CD4-positive, alpha-beta T cell treated with Interleukin-17A for 4 hours (primary cell): ENCODE measurements around the gene RPS6KL1.
A peak's percentile ranks its signal among the peaks of the same experiment; 100 is the strongest.

ENCODE experiments used
- DNase-seq: peaks from one replicate; pipeline ENCODE4 v3.0.0-alpha.2; 2020; ENCODE audit warnings: mixed read lengths

Gene RPS6KL1

DNA sequence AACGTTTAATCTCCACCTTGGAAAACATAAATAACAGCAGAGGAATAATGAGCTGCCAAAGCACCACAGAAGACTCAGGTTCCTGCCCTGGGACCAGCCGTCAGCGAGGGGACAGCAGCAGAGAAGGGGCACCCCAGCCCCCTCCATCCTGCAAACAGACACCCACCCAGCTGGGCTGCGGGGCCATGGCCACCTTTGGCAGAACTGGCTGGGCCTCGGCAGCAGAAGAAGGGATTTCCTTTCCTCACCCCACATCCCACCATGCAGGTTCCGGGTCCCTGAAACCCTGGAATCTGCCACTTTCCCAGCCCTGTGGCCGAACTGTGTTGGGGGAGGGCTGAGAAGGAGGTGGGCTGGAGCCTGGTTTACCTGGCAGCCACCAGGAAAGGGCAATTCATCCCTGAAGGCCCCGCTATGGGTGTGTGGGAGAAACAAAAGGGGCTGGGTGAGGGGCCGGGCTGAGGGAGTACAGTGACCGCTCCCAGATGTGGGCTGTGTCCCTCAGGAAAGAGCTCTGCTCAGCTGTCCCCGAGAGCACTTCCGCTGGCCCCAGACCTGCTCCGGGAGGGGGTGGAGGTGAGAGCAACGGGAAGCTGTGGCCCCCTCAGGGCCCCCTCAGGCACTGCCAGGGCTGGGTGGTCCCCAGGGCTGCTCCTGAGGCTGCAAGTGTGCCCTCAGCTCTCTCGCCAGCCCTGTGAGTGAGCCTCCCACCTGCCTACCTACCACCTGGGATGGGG is 28.6 kb upstream of the RPS6KL1 start:
- no peak for DNase-seq

DNA sequence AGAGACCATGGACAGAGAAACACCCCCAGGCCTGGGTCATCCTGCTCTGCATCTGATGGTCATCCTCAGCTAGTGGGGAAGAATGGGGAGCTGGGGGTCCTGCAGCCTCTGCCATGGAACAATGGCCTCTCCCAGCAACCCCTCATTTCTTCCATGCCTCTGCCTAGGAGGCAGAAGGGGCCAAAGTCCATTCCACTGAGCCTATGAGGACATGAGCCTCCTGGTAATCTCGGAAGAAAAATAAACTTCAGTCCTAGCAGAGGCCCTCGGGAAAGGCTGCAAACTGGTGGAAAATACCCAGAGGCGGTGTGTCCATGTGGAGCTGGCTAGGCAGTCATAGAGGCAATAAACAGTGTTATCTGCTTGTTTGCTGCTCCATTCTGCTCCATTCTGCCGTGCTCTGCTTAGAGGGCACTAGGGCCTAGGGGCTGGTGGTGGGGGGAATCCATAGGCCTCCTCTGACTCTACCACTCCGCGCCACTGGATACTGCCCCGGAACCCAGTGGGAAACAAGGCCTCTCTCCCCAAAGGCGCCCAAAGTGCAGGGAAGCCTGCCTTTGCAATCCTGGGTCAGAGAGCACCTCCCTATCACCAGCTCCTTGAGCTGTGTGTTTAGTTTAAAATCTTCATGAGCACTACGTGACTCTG is 27.9 kb upstream of the RPS6KL1 start:
- no peak for DNase-seq

- no peak for DNase-seq
Observed at GRCh38 chr14:74949859-74950573, 27.0 kb upstream of the RPS6KL1 start.

DNA sequence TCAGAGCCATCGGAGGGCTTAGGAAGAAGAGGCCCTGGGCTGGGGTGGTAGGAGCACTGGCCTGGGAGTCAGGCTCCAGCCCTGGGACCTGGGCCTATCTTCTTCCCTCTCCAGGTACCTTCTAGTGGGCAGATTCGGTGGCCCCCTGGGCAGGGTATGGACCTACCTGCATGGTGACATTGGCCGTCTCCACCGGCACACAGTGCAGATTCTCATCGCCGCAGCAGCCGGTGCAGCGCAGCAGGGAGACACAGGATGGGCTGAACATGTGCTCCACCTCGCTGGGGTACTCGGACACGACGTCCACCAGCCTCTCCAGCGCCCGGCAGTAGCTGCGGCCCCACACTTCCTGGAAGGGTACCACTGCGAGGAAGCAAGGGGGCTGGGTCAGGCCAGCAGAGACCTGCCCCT is 26.1 kb upstream of the RPS6KL1 start:
- no peak for DNase-seq

DNA sequence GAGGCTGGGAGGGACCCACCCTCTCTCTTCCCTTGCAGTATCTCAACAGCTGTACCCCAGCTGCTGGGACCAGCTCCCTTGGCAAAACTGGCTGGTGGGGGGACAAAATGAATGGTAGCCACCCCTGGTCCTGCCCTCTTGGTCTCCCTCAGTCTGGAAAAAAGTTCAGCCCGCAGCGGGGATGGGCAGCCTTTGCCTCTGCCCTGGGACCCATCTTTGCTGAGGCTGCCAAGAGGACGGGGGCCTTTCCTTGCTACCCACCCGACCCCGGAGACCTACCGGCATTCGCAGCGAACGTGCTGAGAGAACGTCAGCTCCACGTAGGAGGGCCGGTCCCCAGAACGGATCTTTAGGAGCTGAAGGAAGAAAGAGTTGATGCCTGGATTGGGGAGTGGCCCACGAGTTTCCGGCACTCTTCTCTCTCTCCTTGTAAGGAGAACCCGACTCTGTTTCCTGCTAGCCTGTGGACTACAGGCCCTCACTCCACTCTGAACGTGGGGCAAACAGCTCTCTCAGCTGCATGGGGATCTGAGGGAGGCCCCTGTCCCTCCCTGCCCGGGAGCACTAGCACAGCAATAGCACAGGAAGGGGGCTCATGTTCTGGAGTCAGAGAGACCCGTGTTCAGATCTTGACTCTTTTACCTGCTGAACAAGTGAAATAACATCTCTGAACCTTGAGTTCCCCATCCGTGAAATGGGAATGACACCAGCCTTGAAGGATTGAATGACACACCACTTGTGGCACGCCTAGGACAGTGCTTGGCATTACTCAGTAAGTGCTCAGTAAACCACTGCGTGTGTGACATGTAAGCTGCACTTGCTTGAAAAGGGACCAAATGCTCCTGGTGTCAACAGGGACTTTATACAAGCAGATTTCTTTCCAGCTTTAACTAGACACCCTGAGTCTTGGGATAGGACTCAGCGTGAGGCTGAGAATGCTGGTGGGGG is 25.4 kb upstream of the RPS6KL1 start:
- DNase-seq, result no peak

GRCh38 chr14:74947353-74948227 is 24.5 kb upstream of the RPS6KL1 start:
- no peak for DNase-seq

- no peak for DNase-seq
Observed at GRCh38 chr14:74946659-74947281, 23.7 kb upstream of the RPS6KL1 start.

DNA sequence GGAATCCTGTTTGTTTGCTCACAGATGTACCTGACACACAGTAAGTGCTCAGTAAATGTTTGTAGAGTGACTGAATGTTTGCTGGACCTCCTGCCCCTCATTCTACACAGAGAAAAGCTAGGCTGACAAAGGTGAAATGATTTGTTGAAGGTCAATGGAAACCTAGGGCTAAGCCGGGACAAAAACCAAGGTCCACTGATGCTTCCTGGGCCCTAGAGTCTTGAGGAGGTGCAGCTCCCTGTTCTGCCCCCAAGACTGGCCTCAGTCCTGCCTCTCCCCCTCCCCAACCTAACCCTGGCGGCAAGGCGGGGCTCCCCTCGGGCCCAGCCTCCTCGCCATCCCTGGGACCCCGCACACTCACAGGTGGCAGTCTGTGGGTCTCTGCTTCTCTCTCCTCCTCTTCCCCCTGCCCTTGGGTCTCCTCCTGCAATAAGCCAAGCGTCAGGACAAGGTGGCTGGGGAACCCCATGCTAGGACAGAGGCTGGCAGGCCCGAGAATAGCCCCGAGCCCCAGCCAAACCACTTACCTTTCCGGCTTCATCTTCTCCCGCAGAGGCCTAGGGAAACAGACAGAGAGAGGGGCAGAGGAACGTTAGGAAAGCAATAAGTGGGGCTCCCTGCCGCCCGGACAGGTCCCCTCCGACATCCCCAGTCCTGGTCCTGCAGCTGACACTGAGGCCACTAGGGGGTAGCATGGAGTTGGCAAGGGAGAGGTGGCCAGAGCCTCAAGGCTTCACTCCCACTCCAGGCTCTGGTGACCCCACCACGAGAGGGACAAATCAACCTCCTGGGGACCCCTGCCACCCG is 23.0 kb upstream of the RPS6KL1 start:
- DNase-seq, result peak; percentile 84

GRCh38 chr14:74945261-74945851 is 22.3 kb upstream of the RPS6KL1 start:
- peak; percentile 31 for DNase-seq

- DNase-seq, result no peak
Observed at GRCh38 chr14:74942608-74943007, 19.5 kb upstream of the RPS6KL1 start.

GRCh38 chr14:74942181-74942580 is 19.1 kb upstream of the RPS6KL1 start:
- no peak for DNase-seq

DNA sequence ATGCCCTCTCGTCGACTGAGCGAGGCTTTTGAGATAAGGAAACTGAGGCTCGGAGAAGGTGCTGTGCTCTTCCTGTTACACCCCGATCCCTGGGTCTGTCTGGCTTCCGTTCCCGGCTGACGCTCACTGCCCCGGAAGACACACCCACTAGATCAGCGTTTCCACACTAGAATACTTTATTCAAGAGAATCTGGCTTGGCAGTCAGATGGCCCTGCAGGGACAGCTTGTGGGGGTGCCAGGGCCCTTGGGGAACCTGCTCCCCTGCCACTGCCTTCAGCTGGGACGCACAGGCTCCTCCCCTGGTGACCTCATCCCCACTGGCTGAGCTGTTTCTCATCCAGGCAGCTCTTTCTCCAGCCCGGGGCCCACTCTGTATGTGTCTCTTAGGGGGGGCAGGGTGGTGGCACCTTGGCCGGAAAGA is 18.6 kb upstream of the RPS6KL1 start:
- peak; percentile 71 for DNase-seq

- DNase-seq, result peak; percentile 16
Observed at GRCh38 chr14:74940956-74941565, 18.0 kb upstream of the RPS6KL1 start.

DNA sequence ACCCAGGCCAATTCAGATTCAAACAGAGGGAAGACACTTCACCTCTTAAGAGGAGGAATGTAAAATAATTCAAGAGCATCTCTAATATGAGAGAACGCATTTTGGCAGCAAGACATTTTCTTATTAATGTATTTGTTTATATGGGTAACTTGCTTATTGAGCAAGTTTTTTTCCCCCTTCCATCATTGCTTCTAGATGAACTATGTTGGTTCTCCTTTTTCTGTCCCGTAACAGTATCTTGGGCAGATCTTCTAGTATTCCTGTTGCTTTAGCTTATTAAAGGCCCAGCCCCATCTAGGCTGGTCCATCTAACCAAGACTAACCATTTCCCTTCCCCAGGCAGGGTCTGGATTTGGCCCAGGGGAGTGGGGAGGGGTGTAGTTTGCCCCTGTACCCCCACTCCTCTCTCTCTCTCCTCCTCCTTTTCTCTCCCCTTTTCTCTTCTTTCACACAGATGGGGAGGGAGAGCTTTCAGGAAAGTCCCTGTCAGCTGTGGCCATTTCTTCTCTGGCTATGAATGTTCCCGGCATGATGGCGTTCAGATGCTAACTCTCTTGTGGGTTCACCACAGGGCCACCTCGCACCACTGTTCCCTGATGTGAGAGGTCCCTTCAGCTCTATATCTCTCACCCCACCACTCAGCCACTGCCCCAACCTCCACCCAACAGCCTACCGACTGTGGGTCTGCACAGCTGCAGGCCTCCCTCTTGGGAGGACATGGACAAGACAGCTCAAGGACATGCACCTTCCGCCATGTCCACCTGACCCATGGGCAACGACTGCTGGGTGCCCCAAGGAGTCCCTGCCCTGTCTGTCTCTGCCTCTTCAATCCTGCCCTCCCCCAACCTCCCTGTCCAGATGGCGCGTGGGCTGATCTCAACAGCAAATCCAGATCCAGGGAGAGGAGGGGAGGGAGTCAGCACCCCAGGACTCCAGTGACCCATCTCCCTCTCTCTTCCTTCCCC is 15.8 kb upstream of the RPS6KL1 start:
- no peak for DNase-seq

DNA sequence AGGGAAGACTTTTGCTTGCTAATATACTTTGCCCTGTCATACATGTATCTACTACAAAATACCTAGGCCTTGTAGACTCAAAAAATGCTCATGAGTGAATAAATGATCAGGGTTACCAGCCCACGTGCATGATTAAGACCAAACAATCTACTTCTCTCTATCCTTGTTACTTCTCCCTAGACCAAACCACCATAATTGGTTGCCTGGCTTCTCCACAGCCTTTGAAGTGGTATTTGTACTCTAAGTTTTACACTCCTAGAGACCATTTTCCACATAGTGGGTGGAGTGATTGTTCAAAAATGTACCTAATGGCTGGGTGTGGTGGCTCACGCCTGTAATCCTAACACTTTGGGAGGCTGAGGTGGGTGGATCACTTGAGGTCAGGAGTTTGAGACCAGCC is 14.1 kb upstream of the RPS6KL1 start:
- no peak for DNase-seq

DNA sequence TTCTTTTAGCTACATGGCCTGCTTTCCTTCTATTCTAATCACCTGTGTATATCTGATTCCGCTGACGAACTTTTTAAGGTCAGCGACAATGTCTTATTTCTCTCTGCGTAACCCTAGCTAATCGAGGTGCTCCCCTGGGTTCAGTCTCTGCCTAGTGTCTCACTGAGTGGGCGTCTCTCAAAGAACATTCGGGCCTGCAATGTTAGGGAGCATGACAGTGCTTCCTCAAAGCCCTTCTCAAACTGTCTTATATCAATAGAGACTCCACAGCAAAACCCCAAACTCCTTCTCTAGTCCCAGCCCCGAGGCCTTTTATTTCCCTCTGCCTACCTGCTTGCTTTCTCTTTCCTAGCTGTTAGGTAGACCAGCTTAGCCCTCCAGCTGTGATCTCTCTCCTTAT is 13.7 kb upstream of the RPS6KL1 start:
- DNase-seq, result no peak

- no peak for DNase-seq
Observed at GRCh38 chr14:74936151-74936550, 13.1 kb upstream of the RPS6KL1 start.

GRCh38 chr14:74935360-74935680 is 12.3 kb upstream of the RPS6KL1 start:
- DNase-seq, result no peak
